GM21717 (cell line): ENCODE data around the gene ITIH2.

ENCODE experiments used
- ATAC-seq: cut with Tn5 transposase; IDR thresholded peaks from one replicate; pipeline ENCODE4 v1.9.1; 2021; ENCODE audit warnings: mild to moderate bottlenecking, moderate library complexity; ENCODE audit not compliant: unreplicated experiment

Gene ITIH2

GRCh38 chr10:7792541-7792940, 89.4 kb downstream of the ITIH2 start:
- ATAC-seq = no peak

GRCh38 chr10:7794251-7795026, 91.3 kb downstream of the ITIH2 start:
- no peak for ATAC-seq

GRCh38 chr10:7795605-7796004, 92.5 kb downstream of the ITIH2 start:
- ATAC-seq = no peak

- no peak for ATAC-seq
These were observed 94.5 kb downstream of the ITIH2 start for GRCh38 chr10:7797582-7797981.
